Neural cell (in vitro differentiated cells): ENCODE measurements around the gene TMEM235. TPM values are rescaled to one million over a fixed set of nuclear protein-coding genes. Genes with fewer than 3 reads are reported as not detected.

ENCODE experiments used
- H2AFZ ChIP-seq: fragments of 200-600, 300-800 bp; sonication (generic), shearing (Covaris generic); 2 replicates; pipeline ENCODE4 v1.6.0; 2014; ENCODE audit warnings: low read depth, mild to moderate bottlenecking, antibody characterized with exemption, low read length, moderate library complexity
- H3F3A ChIP-seq: fragments of 200-600 bp; shearing (Covaris generic); 2 replicates; pipeline ENCODE4 v1.6.1; 2016; ENCODE audit warnings: mild to moderate bottlenecking, moderate library complexity, mixed read lengths, antibody characterized with exemption, low read length; ENCODE audit not compliant: insufficient read depth, poor library complexity, severe bottlenecking
- H3K27ac ChIP-seq: fragments of 200-600, 300-800 bp; sonication (generic), shearing (Covaris generic); 2 replicates; pipeline ENCODE4 v1.5.1; 2014; ENCODE audit warnings: mild to moderate bottlenecking, low read length, moderate library complexity
- H3K27me3 ChIP-seq: fragments of 300-800, 200-600 bp; sonication (generic), shearing (Covaris generic); 2 replicates; pipeline ENCODE4 v1.6.0; 2014; ENCODE audit warnings: mild to moderate bottlenecking, low read depth, low read length, moderate library complexity; ENCODE audit not compliant: insufficient read depth
- H3K36me3 ChIP-seq: fragments of 300-800, 200-600 bp; sonication (generic), shearing (Covaris generic); 2 replicates; pipeline ENCODE4 v1.5.1; 2014; ENCODE audit warnings: mild to moderate bottlenecking, antibody characterized with exemption, low read length, moderate library complexity; ENCODE audit not compliant: insufficient read depth
- H3K4me2 ChIP-seq: fragments of 300-800, 200-600 bp; sonication (generic), shearing (Covaris generic); 2 replicates; pipeline ENCODE4 v1.6.0; 2014; ENCODE audit warnings: mild to moderate bottlenecking, low read length
- H3K4me3 ChIP-seq: fragments of 300-800, 200-600 bp; sonication (generic), shearing (Covaris generic); 2 replicates; pipeline ENCODE4 v1.5.1; 2014; ENCODE audit warnings: mild to moderate bottlenecking, low read length, moderate library complexity
- H3K79me2 ChIP-seq: fragments of 200-600 bp; shearing (Covaris generic); replicated peaks from 2 replicates; pipeline ENCODE4 v1.6.0; 2014; ENCODE audit warnings: mild to moderate bottlenecking, low read length, moderate library complexity; ENCODE audit not compliant: insufficient read depth
- H3K9ac ChIP-seq: fragments of 300-800, 200-600 bp; sonication (generic), shearing (Covaris generic); 2 replicates; pipeline ENCODE4 v1.6.1; 2016; ENCODE audit warnings: mild to moderate bottlenecking, low read length, mixed read lengths
- H3K9me2 ChIP-seq: fragments of 200-600 bp; shearing (Covaris generic); 2 replicates; pipeline ENCODE4 v1.6.1; 2016; ENCODE audit warnings: mild to moderate bottlenecking, low read length, mixed read lengths; ENCODE audit not compliant: insufficient read depth
- H3K9me3 ChIP-seq: fragments of 200-600, 300-800 bp; sonication (generic), shearing (Covaris generic); 2 replicates; pipeline ENCODE4 v1.6.1; 2016; ENCODE audit warnings: mild to moderate bottlenecking, mixed run types, low read length, moderate library complexity, mixed read lengths
- H4K20me1 ChIP-seq: fragments of 200-600 bp; shearing (Covaris generic); 2 replicates; pipeline ENCODE4 v1.6.1; 2016; ENCODE audit warnings: mild to moderate bottlenecking, mixed run types; ENCODE audit not compliant: insufficient read depth
- CTCF ChIP-seq: fragments of 450-650 bp; IDR thresholded peaks from 2 replicates; pipeline ENCODE4 v1.5.1; 2014; ENCODE audit warnings: antibody characterized with exemption, mild to moderate bottlenecking, moderate library complexity; ENCODE audit not compliant: poor library complexity, severe bottlenecking
- EP300 ChIP-seq: fragments of 450-650 bp; conservative IDR thresholded peaks from 2 replicates; pipeline ENCODE4 v1.6.1; 2014; ENCODE audit warnings: antibody characterized with exemption, mild to moderate bottlenecking, moderate library complexity; ENCODE audit not compliant: poor library complexity, severe bottlenecking
- EZH2 ChIP-seq: fragments of 200-600, 300-800 bp; shearing (Covaris generic), sonication (generic); IDR thresholded peaks from 2 replicates; pipeline ENCODE4 v1.6.1; 2014; ENCODE audit warnings: antibody characterized with exemption, low read length, borderline replicate concordance, mild to moderate bottlenecking; ENCODE audit not compliant: insufficient read depth, poor library complexity, severe bottlenecking
- MXI1 ChIP-seq: fragments of 450-650 bp; conservative IDR thresholded peaks from 2 replicates; pipeline ENCODE4 v1.6.1; 2014; ENCODE audit warnings: antibody characterized with exemption, mild to moderate bottlenecking; ENCODE audit not compliant: poor library complexity, severe bottlenecking
- POLR2AphosphoS5 ChIP-seq: IDR thresholded peaks from 2 replicates; pipeline ENCODE4 v1.6.1; 2012
- RAD21 ChIP-seq: fragments of 450-650 bp; conservative IDR thresholded peaks from 2 replicates; pipeline ENCODE4 v1.6.1; 2014; ENCODE audit warnings: antibody characterized with exemption, mild to moderate bottlenecking, moderate library complexity
- REST ChIP-seq: IDR thresholded peaks from 2 replicates; pipeline ENCODE4 v1.6.1; 2012; ENCODE audit warnings: borderline replicate concordance
- SMC3 ChIP-seq: fragments of 450-650 bp; conservative IDR thresholded peaks from 2 replicates; pipeline ENCODE4 v1.6.1; 2014; ENCODE audit warnings: antibody characterized with exemption, mild to moderate bottlenecking, moderate library complexity; ENCODE audit not compliant: poor library complexity
- TAF1 ChIP-seq: IDR thresholded peaks from 2 replicates; pipeline ENCODE4 v1.6.1; 2012; ENCODE audit warnings: low read depth
- polyA plus RNA-seq: library from polyadenylated mRNA; depleted of rRNA; stranded (reverse); fragments of >200 nt; gene quantifications from 2 replicates; pipeline ENCODE4 v1.2.3, GENCODE V29; 2014

Gene TMEM235
- polyA plus RNA-seq, 1 donor from 2014 or later, result not detected

- no peak overlapping the region for H3K9ac ChIP-seq
- no peaks in the 10 kb centered on the region for H3K36me3 ChIP-seq
- no peaks in the 10 kb centered on the region for H3K9me2 ChIP-seq
- no peaks in the 10 kb centered on the region for H3K79me2 ChIP-seq
- no peaks in the 10 kb centered on the region for H4K20me1 ChIP-seq
- H3K4me2 ChIP-seq, result no peak overlapping the region
- no peak overlapping the region for H3K4me3 ChIP-seq
- H3F3A ChIP-seq, result no peaks in the 10 kb centered on the region
- TF ChIP-seq POLR2AphosphoS5, result no peak
- no peak for TF ChIP-seq EP300
- no peak for TF ChIP-seq MXI1
- no peak for TF ChIP-seq TAF1
- TF ChIP-seq REST, result no peak
- no peak for TF ChIP-seq RAD21
- TF ChIP-seq EZH2, result no peak
- no peaks in the 10 kb centered on the region for H3K27me3 ChIP-seq
- H3K9me3 ChIP-seq, result no peaks in the 10 kb centered on the region
- no peak overlapping the region for H3K27ac ChIP-seq
- no peak overlapping the region for H2AFZ ChIP-seq
These were observed 35.3 kb downstream of the TMEM235 start for GRCh38 chr17:78266771-78267170.

- no peaks in the 10 kb centered on the region for H3K9me3 ChIP-seq
- H3K4me2 ChIP-seq, result no peak overlapping the region
- H2AFZ ChIP-seq, result no peak overlapping the region
These were observed 36.0 kb downstream of the TMEM235 start for GRCh38 chr17:78267253-78268073.

More at GRCh38 chr17:78267253-78268073, 36.0 kb downstream of the TMEM235 start:
- Histone ChIP-seq H3K27ac (no peak overlapping the region), H4K20me1 (no peaks in the 10 kb centered on the region), H3K9me2 (no peaks in the 10 kb centered on the region), H3K79me2 (no peaks in the 10 kb centered on the region), H3K9ac (no peak overlapping the region), H3K27me3 (no peaks in the 10 kb centered on the region), H3F3A (no peaks in the 10 kb centered on the region), H3K36me3 (no peaks in the 10 kb centered on the region), H3K4me3 (no peak overlapping the region)
- TF ChIP-seq CTCF (no peak), POLR2AphosphoS5 (no peak), EZH2 (no peak), REST (no peak), SMC3 (no peak), TAF1 (no peak), RAD21 (no peak), MXI1 (no peak)
